OCI-LY7 (cell line): ENCODE data around the gene VAC14.

ENCODE experiments used
- CTCF ChIP-seq: fragments of 200-600 bp; sonication (generic); conservative IDR thresholded peaks from 2 replicates; pipeline ENCODE4 v1.5.1; 2014; ENCODE audit warnings: mild to moderate bottlenecking, antibody characterized with exemption, low read length, moderate library complexity, mixed read lengths
- EZH2phosphoT487 ChIP-seq: fragments of 200-600 bp; sonication (generic); IDR thresholded peaks from 2 replicates; pipeline ENCODE4 v1.6.1; 2018; ENCODE audit warnings: low read depth, borderline replicate concordance, mild to moderate bottlenecking, mixed run types, antibody characterized with exemption, low read length, moderate library complexity, mixed read lengths

GRCh38 chr16:70661534-70661917 is 139.4 kb downstream of the VAC14 start:
- TF ChIP-seq CTCF (no peak), EZH2phosphoT487 (no peak)
